Hematopoietic multipotent progenitor cell (in vitro differentiated cells): Measurements from ENCODE around the gene PLAA. TPM values are rescaled to one million over a fixed set of nuclear protein-coding genes. Genes with fewer than 3 reads are reported as not detected.
"Not testable (repeated sequence)": the region's sequence is repeated elsewhere in the genome, so short reads cannot be mapped to it uniquely, and the experiment has no call there.

ENCODE experiments used
- DNase-seq, 3 donors: peaks; one replicate each; pipeline ENCODE4 v3.0.0-alpha.2; 2011 to 2015; ENCODE audit warnings: low read depth in 2 of 3, low spot score in 2 of 3
- total RNA-seq: library from RNA; depleted of rRNA; stranded (reverse); fragments of >200 nt; gene quantifications from one replicate; pipeline ENCODE4 v1.2.3, GENCODE V29; 2012

The PLAA gene
- total RNA-seq, 1 donor: 18.3 TPM

DNA sequence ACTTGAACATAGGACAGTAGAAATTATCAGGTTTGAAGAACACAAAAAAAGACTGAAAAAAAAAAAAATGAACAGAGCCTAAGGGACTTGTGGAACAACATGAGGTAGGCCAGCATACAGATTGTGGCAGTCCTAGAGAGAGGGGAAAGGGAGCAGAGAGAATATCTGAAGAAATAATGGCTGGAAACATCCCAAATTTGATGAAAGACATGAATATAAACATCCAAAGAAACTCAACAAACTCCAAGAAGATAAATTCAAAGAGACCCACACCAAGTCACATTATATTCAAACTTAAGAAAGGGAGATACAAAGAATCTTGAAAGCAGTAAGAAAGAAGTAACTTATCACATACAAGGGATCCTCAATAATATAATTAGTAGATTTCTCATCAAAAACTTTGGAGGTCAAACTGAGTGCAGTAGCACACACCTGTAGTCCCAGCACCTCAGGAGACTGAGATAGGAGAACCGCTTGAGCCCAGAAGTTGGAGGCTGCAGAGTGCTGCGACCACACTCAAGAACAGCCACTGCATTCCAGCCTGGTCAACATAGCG is 9.1 kb downstream of the PLAA start:
- DNase-seq: no peak

DNA sequence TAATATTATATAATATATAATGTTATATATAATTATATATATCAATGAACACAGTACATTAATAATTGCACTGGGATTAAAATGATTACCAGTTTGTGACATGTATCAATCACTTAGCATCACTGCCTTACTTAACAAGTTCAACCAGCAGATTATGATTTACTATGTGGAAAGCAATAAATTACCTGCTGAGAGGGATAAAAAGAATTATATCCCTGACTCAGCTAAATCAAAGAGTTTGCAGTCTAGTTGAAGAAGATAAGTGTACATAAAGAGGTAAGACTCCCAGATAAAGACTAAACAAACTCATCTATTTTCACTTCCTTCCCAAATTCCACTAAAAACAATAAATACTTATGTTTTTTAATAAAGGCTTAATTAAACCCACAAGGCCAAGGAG is 11.2 kb downstream of the PLAA start:
- no peak for DNase-seq

DNA sequence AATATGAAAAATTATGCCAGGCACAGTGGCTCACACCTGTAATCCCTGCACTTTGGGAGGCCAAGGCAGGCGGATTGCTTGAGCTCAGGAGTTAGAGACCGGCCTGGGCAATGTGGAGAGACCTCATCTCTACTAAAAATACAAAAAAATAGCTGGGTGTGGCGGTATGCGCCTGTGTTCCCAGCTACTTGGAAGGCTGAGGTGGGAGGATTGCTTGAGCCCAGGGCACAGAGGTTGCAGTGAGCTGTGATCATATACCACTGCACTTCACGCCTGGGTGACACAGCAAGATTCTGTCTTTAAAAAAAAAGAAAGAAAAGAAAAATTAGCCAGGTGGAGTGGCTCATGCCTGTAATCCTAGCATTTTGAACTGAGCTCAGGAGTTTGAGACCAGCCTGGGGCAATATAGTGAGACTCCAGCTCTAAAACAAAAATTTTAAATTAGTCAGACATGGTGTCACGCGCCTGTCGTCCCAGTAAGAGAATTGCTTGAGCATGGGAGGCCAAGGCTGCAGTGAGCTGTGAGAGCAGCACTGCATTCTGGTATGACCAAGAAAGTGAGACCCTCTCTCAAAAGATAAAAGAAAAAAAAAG is 18.0 kb downstream of the PLAA start:
- DNase-seq: no peak

DNA sequence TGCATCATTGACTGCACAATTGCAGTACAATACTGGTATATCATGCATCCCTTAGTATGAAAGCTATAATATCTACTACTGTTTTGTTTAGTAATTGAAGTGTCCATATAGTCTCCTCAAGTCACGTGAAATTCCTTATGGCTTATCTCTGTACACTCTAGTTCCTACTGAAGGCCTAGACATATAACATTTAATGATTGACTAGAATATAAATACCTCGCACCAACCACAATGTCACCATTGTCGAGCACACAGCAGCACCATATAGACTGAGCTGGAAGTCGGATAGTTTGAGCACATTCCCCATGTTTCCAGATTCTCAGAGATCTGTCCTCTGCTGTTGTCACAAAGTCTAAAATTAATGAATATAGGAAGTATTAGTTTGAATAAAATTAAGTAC is 21.4 kb downstream of the PLAA start:
- DNase-seq: no peak

DNA sequence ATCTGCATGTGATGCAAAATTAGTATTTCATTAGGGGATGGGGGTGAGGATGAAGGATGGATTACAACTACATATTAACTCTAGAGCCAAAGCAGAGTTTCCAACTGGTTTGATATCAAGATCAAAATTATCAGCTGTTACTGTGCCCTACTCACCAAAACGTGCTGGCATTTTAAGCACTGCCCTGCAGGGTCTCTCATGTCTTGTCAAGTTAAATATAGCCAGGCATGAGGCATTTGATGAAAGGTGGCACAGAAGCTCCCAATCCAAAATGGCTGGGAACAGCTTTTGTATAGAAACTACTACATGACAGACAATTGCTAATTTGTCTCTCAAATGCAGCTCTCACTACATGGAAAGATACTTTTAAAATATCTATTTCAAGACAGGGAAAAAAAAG is 27.3 kb downstream of the PLAA start:
- DNase-seq: no peak

DNA sequence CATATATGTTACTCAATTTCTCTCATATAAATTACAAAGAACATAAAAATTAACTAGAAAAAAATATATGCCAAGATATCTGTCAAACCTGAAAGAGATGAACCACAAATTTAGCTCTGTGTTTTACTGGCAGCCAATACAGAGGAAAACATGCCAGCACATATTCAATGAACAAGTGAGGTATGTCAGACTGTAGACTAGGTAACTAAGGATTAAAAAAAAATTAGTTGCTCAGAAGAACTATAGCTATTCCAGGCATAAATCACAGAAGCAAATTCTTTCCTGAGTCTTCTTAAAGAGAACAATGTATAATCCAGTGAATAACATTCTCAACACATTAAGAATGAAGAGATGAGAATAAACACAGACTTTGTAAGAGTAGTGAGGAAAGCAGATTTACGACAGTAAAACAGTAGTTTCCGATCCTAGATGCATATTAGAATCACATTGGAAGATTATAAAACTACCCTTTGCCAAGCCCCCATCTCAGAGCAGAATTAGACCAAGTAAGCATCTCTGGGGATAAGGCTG is 33.8 kb downstream of the PLAA start:
- no peak for DNase-seq

DNA sequence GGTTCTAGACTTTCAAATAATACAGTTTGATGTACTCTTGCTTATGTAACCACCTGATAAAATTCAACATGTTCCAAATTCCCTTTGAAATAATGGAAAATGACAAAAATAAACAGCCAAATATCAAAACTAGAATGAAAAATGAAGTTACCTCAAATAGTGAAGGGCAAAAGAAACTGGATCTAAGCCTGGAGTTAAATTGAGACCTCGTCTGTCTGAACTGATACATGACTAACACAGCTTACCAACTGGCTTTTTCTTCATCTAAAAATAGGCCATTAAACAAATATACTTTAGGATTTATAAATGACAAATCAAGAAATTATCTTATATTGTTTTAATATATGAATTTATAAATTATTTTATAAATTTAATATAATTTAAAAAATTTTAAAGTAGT is 42.4 kb downstream of the PLAA start:
- DNase-seq: no peak

DNA sequence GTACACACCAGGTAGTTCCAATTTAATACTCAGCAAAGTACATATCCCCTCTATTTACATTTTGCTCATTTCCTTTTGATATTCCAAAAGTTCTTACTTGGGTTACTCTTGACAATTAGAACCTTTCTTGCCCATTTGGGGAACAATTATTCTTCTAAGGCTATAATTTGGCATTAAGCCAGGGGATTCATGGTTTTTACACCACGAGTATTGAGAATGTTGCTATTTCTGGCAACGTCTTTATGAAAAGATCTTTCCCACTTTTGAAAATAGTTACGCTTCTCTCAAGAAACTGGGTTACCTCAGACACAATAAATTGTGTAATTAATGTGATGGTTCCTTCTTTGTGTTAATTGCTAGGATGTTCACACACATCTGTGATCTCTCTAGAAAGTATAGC is 43.0 kb downstream of the PLAA start:
- no peak for DNase-seq

DNA sequence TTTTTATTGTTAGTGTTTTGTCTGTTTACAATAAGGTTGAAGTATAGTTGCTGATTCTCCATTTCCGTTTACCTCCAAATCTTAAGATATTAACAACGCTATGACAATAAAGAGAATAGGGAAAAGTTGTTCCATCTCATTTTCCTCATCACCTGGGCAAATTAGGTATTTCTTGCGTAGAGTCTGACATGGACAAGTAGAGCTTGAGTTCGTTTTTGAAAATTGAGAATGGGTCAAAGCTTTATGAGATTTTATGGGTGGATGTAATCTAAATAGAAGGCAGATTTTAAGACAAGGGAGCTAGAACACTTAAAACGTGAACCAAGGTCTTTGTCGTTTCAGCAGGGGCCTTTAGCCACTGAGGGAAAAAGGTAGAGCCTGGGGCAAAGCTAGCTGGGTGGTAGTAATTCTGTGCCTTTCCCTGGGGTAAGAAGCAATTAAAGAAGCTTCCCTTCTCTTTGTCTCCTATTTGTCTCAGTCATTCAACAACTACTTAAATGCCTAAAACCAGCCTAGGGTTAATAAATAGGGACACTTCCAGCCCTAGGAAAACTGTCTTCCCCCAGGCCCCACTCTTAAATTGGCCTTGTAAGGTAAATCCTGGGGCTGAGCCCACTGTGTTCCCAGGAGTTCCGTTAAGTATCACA is 53.9 kb downstream of the PLAA start:
- DNase-seq: no peak

DNA sequence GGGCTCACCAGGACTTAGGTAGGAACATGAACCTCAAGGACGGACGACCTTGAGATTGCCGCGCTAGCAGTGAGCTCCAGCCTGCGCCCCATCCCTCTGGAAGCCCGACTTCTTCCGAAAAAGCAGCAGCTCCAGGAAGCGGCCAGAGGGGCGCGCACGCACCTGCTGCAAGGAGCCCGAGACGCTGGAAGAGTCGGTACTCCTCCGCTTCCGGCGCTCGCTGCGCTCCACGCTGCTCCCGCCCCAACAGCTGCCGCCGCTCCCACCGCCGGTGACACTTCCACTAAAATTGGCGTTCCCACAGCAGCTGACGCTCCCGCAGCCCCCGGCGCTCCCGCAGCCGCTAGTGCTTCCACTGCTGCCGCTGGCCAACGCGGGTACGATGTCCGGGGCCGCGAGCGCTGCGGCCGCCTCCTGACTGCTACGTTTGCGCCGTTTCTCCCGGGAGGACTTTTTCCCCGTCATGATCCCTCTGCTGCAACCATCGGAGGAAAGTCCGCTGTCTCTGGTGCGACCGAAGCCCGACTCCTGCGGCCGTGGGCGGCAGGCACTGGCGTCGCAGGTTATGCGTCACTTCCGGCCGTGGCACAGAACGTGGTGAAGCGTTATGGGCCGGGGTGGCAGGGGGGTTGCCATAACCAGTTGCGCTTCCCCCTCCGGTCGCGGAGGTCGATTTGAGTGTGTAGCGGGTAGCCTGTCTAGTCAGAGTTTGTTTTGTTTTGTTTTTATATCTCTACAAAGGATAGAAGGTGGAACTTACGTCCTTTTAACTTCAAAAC is 54.6 kb downstream of the PLAA start, which contains the start of gene CAAP1:
TSS of gene CAAP1 (minus strand) at position 552 of the 779 bp plus-strand sequence. CDS start at position 465, 87 bp downstream.
- peak; percentile 81 to 97 (median 95) for DNase-seq

DNA sequence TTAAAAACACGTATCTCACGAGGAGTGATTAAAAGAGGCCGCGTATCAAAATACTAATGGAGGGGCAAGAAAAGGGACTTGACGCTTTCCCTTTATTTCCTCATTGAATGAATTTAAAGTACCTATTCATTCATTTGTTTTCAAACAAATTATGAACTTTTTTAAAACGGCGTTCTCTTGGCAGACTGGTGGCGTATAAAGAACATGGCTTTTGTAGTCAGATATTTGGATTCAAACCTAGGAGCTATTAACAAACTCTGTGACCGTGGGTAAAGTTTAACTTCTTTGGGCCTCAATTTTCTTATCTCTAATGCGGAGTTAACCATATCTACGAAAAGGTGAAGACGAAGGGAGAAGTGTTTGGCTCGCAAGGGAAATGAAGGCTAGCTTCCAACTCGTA is 55.3 kb downstream of the PLAA start:
- peak in 2 of 3 donors; percentile 6 to 16 for DNase-seq

DNA sequence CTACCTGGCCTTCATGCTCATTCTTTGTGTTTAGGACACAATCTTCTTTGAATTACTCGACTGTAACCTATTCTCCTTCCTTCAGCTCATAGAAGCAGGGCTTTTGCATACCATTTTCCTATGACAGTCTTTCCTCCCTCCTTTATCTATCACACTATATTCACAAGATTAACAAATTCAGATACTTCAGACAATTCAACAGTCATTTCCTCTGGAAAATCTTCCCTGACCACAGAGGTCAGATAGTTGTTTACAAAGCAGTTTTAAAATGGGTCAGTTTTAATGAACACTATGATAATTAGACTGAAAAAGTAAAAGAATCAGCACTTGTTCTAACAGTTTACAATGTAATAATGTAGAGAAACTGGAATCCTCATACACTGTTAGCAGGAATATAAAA is 58.8 kb downstream of the PLAA start:
- DNase-seq: no peak

DNA sequence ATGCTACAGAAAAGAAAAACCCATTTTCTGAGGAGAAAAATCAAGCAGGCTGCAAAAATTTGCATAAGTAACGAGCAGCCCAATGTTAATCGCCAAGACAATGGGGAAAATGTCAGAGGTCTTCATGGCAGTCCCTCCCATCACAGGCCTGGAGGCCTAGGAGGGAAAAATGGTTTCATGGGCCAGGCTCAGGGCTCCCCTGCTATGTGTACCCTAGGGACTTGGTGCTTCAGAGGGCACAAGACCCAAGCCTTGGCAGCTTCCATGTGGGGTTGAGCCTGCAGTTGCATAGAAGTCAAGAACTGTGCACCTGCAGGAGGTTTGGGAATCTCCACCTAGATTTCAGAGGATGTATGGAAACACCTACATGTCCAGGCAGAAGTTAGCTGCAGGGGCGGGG is 64.9 kb downstream of the PLAA start:
- DNase-seq: no peak

DNA sequence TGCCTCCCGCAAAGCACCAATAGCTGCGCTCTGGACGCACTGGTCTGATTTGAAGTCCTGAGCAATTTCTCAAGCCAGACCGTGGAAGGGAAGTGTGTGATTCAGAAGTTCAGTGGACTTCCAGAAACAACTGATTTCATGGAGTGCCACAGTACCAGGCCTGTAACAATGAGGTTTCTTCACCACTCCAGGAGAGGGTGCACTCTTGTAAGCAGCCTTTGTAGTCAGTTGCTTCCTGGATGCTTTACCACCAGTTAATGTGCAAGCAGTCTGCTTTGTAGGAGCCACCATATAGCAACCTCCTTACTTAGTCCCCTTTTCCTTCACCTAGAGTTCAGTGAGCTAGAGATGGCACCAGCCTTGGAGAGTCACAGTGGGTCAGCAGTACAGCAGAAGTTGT is 66.8 kb downstream of the PLAA start:
- no peak for DNase-seq

DNA sequence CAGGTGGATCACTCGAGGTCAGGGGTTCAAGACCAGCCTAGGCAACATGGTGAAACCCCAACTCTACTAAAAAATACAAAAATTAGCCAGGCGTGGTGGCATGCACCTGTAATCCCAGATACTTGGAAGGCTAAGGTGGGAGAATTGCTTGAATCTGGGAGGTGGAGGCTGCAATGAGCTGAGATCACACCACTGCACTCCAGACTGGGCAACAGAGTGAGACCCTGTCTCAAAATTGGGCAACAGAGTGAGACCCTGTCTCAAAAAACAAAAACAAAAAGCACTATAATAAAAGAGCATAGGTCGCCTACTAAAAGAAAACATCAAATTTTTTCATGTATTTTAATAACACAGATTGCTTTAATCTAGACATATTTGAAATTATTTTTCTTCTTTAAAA is 71.9 kb downstream of the PLAA start:
- not testable (repeated sequence) for DNase-seq

DNA sequence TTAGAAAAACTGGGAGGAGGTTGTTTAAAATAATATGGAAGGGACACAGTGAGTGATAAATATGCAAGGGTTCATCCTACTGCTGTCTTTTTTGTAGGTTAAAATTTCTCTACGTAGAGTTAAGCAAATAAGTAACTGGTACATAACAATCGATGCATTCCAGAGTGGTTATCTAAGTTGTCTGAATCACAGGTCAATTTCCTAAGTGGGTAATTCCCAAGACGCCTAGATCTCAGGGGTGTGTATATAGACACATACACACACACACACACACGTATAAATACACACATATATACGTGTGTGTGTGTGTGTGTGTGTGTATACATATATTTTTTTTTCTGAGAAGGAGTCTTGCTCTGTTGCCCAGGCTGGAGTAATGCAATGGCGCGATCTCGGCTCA is 76.8 kb downstream of the PLAA start:
- no peak for DNase-seq

DNA sequence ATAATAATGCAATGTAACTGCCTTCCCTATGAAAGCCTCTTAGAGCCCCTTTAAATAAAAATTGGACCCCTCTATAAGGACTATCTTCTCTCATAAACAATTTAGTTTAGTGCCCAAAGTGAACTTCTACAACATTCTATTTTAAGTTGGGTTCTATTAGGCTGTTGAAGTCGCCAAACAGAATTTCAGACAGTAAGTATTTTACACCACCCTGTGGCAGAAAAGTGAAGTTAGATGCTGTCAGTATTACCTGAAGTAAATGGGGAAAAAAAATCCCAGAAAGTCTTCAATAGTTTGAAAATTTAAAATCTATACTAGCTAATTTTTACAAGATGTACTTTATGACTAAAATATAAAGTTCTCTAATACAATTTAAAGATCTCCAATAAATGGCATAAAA is 84.0 kb downstream of the PLAA start:
- DNase-seq: peak in 1 of 3 donors; percentile 4

DNA sequence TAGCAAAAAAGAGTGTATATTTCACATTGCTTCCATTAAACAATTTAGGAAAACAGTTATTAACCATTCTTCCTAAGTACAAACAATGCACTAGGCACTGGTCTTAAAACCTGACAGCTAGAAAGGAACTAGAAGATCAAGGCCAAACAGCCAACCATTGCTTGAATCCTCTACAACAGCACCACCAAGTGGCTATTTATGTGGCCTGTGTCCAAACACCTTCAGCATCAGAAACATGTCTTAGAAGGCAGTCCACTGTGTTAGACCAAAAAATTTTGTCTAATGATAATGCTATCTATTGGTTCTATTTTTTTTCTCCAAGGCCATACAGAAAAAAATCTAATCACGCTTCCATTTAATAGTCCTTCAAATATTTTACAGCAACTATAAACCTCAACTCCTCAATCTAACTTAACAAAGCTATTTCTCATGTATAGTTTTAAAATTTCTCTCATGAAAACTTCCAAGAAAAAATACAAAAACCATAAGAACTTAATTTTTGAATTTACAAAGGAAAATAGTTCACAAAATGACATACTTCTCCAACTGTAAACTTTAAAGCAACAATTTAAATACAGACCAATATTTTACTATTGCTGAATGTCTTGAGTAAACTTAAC is 90.5 kb downstream of the PLAA start:
- peak in 2 of 3 donors; percentile 30 to 61 for DNase-seq
